Aorta (tissue), 5 donors: ENCODE measurements around the gene PCGF5. TPM values are rescaled to one million over a fixed set of nuclear protein-coding genes. Genes with fewer than 3 reads are reported as not detected.
"Not testable (repeated sequence)": the region's sequence is repeated elsewhere in the genome, so short reads cannot be mapped to it uniquely, and the experiment has no call there.

Source experiments
- ATAC-seq: fragments of 200-7000 bp; cut with Tn5 transposase; one replicate; pipeline ENCODE4 v1.9.1; 2022; ENCODE audit warnings: moderate library complexity; ENCODE audit not compliant: low FRiP score
- DNase-seq, 2 donors: peaks; one replicate each; pipeline ENCODE4 v3.0.0-alpha.2; 2020
- H3K27ac ChIP-seq, 2 donors: one replicate each; pipeline ENCODE4 v1.5.1; 2013; ENCODE audit warnings: low read length in 2 of 2, mild to moderate bottlenecking in 2 of 2, moderate library complexity in 2 of 2, control low read depth in 1 of 2, inconsistent platforms in 1 of 2, low read depth in 1 of 2
- H3K27me3 ChIP-seq, 2 donors: one replicate each; pipeline ENCODE4 v1.6.1; 2013; ENCODE audit warnings: control low read depth in 1 of 2, low read length in 1 of 2, mild to moderate bottlenecking in 1 of 2, moderate library complexity in 1 of 2; ENCODE audit not compliant: insufficient read depth in 2 of 2, control insufficient read depth in 1 of 2
- H3K36me3 ChIP-seq, 2 donors: one replicate each; pipeline ENCODE4 v1.6.1; 2013; ENCODE audit warnings: control low read depth in 1 of 2, low read length in 1 of 2, mild to moderate bottlenecking in 1 of 2; ENCODE audit not compliant: insufficient read depth in 2 of 2, control insufficient read depth in 1 of 2
- H3K4me1 ChIP-seq, 2 donors: one replicate each; pipeline ENCODE4 v1.6.1; 2013; ENCODE audit warnings: low read length in 2 of 2, control low read depth in 1 of 2, mild to moderate bottlenecking in 1 of 2, moderate library complexity in 1 of 2; ENCODE audit not compliant: insufficient read depth in 2 of 2, control insufficient read depth in 1 of 2
- H3K4me3 ChIP-seq, 2 donors: one replicate each; pipeline ENCODE4 v1.5.1; 2013; ENCODE audit warnings: low read length in 2 of 2, control low read depth in 1 of 2, mild to moderate bottlenecking in 1 of 2
- H3K9me3 ChIP-seq: one replicate; pipeline ENCODE4 v1.6.1; 2013; ENCODE audit warnings: mild to moderate bottlenecking, low read length; ENCODE audit not compliant: control insufficient read depth
- WGBS, 2 donors: extraction: QIAGEN DNeasy Blood & Tissue Kit; methylation state at CpG; one replicate each; pipeline ENCODE4 v1.1.7; 2013; 5-methylcytosine and 5-hydroxymethylcytosine counted together
- intact Hi-C, 2 donors: fragments of 100-400 bp; cut with DNase I; formaldehyde crosslinking; loops; one replicate each; pipeline versions ENCODE4 v1.14.2 to v1.15.0; 2022
- polyA plus RNA-seq, 2 donors: library from polyadenylated mRNA; stranded (reverse); fragments of 200-250 nt; gene quantifications; one replicate each; pipeline ENCODE4 v1.2.3, GENCODE V29; 2013
- total RNA-seq, 2 donors: library from RNA; stranded (reverse); fragmentation: NEBNext Ultra II Directional; extraction: Animal tissue kit (Norgen Biotek cat#: 25700); gene quantifications; one replicate each; pipeline ENCODE4 v1.2.1, GENCODE V29; 2021
- donor health status: healthy with polysubstance abuse.
- donor health status: Bipolar disorder and iron deficiency.
- donor health status: DM: no; HTN: no; CAD: no.
- donor health status: DM: no; HTN: no; CAD: no.
- donor health status: DM: yes; HTN: yes; CAD: no.

PCGF5 gene
- total and polyA plus RNA-seq, 4 donors = 47.1 to 145 (median 96.2) TPM

DNA sequence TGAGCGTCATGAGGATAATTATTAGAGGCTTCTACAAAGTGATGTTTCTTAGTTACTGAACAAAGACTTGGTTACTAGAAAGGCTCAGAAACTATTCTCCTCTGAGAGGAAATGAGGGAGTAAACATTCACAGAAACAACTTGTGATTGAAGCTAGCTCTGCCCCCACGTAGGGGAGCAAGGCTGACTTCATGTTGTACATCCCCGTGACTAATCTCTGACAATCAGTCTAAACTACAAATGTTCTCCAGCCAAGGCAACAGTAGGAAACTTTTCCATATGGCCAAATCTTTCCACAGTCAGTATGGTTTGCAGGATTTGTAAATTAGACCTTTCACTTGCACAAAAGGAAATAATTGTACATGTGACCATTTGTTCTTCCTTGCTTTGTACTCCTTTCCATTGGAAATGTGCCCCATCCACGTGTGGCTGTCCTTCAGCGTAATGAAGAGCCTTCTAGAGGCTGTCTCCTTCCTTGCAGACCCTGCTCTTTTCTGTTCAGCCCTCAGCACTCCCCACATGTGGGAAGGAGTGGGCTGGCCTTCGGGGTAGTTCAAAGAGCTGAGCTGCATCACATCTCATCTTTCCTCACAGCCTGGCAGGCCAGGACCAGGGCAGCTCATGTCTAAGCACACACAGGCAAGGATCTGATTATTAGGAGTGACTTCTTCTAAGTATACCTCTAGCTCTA is 93.5 kb downstream of the PCGF5 start:
- Histone ChIP-seq H3K9me3 (no peaks in the 10 kb centered on the region), H3K4me1 (no peaks in the 10 kb centered on the region), H3K36me3 (peaks cover 0 to 2% of the 10 kb centered on the region in 2 donors), H3K27ac (no peak overlapping the region), H3K4me3 (no peak overlapping the region), H3K27me3 (no peaks in the 10 kb centered on the region)
- no peak for ATAC-seq
- DNase-seq = no peak
- 73 to 78% methylated on average over 6 of the region's 6 CpGs for WGBS, 2 donors
- intact Hi-C loops = no loop called here

DNA sequence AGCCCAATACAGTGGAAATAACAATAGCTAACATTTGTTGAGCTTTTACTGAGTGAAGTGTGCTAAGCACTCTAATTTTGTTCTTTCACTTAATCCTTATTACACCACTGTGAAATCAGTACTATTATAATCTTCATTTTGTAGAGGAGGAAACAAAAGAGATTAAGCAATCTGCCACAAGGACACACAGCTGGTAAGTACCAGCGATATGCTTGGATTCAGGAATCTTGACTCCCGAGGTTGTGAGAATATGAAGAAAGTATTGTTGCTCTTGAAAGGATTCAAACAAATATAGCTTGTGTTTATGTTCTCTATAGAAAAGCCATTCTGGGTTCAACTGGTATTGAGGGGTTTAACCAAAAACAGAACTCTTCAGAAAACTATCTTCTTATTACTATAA is 96.0 kb downstream of the PCGF5 start:
- ATAC-seq = no peak
- WGBS, 2 donors = 62 to 64% methylated on average over 2 of the region's 2 CpGs
- H3K4me3 ChIP-seq = no peak overlapping the region
- peaks cover 0 to 2% of the 10 kb centered on the region in 2 donors for H3K36me3 ChIP-seq
- no peaks in the 10 kb centered on the region for H3K27me3 ChIP-seq
- DNase-seq = no peak
- intact Hi-C loops = no loop called here
- H3K27ac ChIP-seq = no peak overlapping the region
- no peaks in the 10 kb centered on the region for H3K9me3 ChIP-seq
- no peaks in the 10 kb centered on the region for H3K4me1 ChIP-seq

DNA sequence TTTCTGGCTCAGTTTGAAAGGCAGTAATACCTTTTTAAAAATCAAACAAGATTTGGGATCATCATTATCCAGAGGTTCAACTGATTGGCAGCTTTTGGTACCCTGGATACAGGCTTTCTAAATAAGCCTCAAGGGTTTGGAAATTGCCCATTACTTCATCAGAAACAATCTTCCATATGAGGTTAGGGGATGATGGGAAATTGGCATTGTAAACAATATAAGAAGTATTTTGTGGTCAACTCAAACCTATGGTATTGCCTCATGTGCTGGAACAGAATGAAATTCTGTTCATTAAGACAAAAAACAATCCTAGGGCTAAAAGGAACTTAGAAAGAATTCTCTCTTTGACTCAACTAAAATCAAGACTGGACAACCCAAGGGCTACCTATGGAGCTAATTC is 97.1 kb downstream of the PCGF5 start:
- intact Hi-C loops = no loop called here
- Histone ChIP-seq H3K36me3 (peaks cover 0 to 2% of the 10 kb centered on the region in 2 donors), H3K4me3 (no peak overlapping the region), H3K27ac (no peak overlapping the region), H3K9me3 (no peaks in the 10 kb centered on the region), H3K4me1 (no peaks in the 10 kb centered on the region), H3K27me3 (no peaks in the 10 kb centered on the region)
- ATAC-seq = no peak
- DNase-seq = no peak

DNA sequence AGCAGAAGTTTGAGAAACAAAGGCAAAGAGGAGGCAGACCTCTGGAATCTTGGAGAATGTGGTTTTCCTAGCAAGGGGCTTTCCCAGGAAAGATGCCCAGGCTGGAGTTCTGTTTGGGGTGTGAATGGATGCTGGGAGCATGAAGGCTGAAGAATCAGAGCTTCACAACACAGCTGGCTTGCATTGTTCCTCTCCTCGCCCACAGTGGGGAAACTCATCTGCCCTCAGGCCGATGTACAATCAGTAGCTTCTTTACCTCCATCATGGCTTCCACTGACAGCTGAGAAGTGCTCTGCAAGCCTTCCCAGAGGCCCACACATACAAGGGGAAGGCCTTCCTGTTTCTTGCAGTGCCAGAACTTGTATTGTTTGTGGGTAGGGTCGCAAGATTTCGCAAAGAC is 98.9 kb downstream of the PCGF5 start:
- no peak for ATAC-seq
- Histone ChIP-seq H3K36me3 (no peaks in the 10 kb centered on the region), H3K27me3 (no peaks in the 10 kb centered on the region), H3K4me3 (no peak overlapping the region), H3K4me1 (no peaks in the 10 kb centered on the region), H3K9me3 (no peaks in the 10 kb centered on the region), H3K27ac (no peak overlapping the region)
- intact Hi-C loops = no loop called here
- WGBS, 2 donors = 89 to 97% methylated on average over 4 of the region's 4 CpGs
- DNase-seq = no peak

DNA sequence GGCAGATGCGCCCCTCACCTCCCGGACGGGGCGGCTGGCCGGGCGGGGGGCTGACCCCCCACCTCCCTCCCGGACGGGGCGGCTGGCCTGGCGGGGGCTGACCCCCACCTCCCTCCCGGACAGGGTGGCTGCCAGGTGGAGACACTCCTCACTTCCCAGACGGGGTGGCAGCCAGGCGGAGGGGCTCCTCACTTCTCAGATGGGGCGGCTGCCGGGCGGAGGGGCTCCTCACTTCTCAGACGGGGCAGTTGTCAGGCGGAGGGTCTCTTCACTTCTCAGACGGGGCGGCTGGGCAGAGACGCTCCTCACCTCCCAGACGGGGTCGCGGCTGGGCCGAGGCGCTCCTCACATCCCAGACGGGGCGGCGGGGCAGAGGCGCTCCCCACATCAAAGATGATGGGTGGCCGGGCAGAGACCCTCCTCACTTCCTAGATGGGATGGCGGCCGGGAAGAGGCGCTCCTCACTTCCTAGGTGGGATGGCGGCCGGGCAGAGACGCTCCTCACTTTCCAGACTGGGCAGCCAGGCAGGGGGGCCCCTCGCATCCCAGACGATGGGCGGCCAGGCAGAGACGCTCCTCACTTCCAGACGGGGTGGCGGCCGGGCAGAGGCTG is 102.9 kb downstream of the PCGF5 start:
- ATAC-seq, H3K9me3 ChIP-seq, H3K4me3 ChIP-seq, H3K27ac ChIP-seq, H3K4me1 ChIP-seq, H3K27me3 ChIP-seq, intact Hi-C loops, DNase-seq, H3K36me3 ChIP-seq: not testable (repeated sequence)
- 95 to 96% methylated on average over 27 to 43 of the region's 44 CpGs for WGBS, 2 donors

DNA sequence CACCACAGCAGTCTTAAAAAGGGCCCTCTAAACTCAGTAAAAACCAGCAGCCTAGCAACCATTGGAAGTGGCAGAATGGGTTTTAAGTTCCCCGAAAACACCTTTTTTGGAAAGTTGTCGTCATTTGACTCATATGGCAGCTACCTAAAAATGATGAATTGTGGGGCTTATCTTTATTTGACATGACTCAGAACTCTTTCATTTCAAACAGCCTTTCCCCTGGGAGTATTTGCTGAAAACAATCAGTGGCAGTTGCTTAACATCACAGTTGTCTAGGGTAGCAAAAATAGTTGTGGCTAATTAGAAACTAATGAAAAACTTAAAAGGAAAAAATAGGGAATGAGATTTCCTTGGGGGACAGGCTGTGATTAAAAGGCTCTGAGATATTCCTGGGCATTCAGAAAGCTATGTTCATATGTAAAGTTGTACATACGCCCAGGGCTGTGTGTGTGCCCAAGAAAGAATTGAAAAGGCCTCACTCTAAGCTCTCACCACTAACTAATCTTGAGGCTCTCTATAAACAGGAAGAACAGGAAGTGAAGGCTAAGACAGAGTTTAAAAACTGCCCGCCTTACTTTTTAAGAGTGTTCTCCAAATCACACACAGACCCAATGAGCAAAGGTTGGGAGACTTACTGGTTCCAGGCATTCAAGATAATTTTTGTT is 108.0 kb downstream of the PCGF5 start:
- no peaks in the 10 kb centered on the region for H3K9me3 ChIP-seq
- no peak overlapping the region for H3K4me3 ChIP-seq
- H3K36me3 ChIP-seq = no peaks in the 10 kb centered on the region
- H3K27me3 ChIP-seq = no peaks in the 10 kb centered on the region
- no peak overlapping the region for H3K27ac ChIP-seq
- WGBS, 2 donors = 86 to 88% methylated on average over 4 of the region's 4 CpGs
- intact Hi-C loops = no loop called here
- H3K4me1 ChIP-seq = no peaks in the 10 kb centered on the region
- ATAC-seq (no peak), DNase-seq (no peak)

Other genes with a start within 250 kb of the PCGF5 start
- 10 to 100 TPM; 23.4 to 25.5 TPM for gene HECTD2, start 189.7 kb downstream of the PCGF5 start, total RNA-seq
- 10 to 100 TPM in 1 of 2 donors, 1 to 10 TPM in 1; 6.0 to 16.3 TPM for gene HECTD2, start 189.7 kb downstream of the PCGF5 start, polyA plus RNA-seq